Measurements from ENCODE around the gene EVA1C. TPM values are rescaled to one million over a fixed set of nuclear protein-coding genes. Genes with fewer than 3 reads are reported as not detected.

EVA1C gene
- total RNA-seq, 2 experiments from 2014 or later, result 11.1 to 13.7 TPM

DNA sequence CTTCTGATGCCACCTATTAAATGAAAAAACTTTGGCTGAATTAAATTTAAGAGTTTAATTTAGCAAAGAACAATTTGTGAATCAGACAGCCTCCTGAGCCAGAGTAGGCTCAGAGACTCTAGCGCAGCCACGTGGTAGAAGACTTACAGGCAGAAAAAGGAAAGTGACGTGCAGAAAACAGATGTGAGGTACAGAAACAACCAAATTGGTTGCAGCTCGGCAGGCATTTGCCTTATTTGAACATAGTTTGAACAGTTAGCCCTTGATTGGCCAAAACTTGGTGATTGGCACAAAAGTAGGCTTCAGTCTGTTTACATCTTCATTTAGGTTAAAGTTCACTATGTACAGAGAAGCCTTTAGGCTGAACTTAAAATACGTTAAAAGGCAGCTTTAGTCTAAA is 149.9 kb downstream of the EVA1C start:
- CTCF ChIA-PET, result interaction anchor here (0.9 to 2.6 kb wide), 8 partner anchors 26 to 159 kb away, joined by 3 to 18 read pairs (median 3); no protein-coding TSS in a partner anchor
- intact Hi-C loops (cut with micrococcal nuclease), result no loop called here

DNA sequence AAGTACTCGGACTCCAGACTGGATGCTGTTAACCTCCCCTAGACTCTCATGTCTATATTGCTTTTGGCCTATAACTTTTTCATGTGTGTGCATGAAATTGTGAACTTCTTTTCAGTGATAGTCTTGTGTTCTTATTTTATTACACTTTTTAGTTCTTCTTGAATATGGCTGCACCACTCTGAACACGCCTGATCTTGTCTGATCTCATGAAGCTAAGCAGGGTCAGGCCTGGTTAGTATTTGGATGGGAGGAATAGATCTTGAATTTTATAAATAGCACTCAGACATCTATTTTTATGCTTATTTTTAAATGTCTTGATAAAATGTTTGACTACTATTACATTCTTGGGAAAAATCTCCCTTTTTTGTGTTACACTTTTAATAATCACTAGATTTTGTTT is 150.4 kb downstream of the EVA1C start:
- Mint-ChIP-seq H3K4me3 (no peak overlapping the region), H3K4me1 (ENCODE audit: low read depth) (peaks cover 10% of the 10 kb centered on the region), H3K9me3 (peaks cover 12% of the 10 kb centered on the region), H3K27ac (peak overlapping the region; percentile 26), H3K27me3 (no peaks in the 10 kb centered on the region), H3K36me3 (ENCODE audit: low read depth) (peaks cover 9% of the 10 kb centered on the region)
- DNase-seq (no peak), ATAC-seq (peak; percentile 38)
- TF ChIP-seq, protein P1, sequence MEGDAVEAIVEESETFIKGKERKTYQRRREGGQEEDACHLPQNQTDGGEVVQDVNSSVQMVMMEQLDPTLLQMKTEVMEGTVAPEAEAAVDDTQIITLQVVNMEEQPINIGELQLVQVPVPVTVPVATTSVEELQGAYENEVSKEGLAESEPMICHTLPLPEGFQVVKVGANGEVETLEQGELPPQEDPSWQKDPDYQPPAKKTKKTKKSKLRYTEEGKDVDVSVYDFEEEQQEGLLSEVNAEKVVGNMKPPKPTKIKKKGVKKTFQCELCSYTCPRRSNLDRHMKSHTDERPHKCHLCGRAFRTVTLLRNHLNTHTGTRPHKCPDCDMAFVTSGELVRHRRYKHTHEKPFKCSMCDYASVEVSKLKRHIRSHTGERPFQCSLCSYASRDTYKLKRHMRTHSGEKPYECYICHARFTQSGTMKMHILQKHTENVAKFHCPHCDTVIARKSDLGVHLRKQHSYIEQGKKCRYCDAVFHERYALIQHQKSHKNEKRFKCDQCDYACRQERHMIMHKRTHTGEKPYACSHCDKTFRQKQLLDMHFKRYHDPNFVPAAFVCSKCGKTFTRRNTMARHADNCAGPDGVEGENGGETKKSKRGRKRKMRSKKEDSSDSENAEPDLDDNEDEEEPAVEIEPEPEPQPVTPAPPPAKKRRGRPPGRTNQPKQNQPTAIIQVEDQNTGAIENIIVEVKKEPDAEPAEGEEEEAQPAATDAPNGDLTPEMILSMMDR (IDR thresholded peaks at IDR 0.05), result no peak
- CTCF ChIA-PET, result interaction anchor here (0.9 to 2.6 kb wide), 7 partner anchors 25 to 160 kb away, joined by 3 to 18 read pairs (median 3); no protein-coding TSS in a partner anchor
- intact Hi-C loops (cut with micrococcal nuclease), result no loop called here
- POLR2A ChIA-PET, result interaction anchor here (0.7 kb wide), 1 partner anchor 150 kb away, joined by 3 read pairs; the partner anchor contains the start of gene EVA1C

More for the DNA sequence above, 149.9 kb downstream of the EVA1C start:
- H3K4me1 Mint-ChIP-seq (ENCODE audit: low read depth), result peaks cover 10% of the 10 kb centered on the region
- H3K27me3 Mint-ChIP-seq, result no peaks in the 10 kb centered on the region
- TF ChIP-seq, protein P1 (IDR thresholded peaks at IDR 0.05), result no peak
- H3K4me3 Mint-ChIP-seq, result no peak overlapping the region
- H3K36me3 Mint-ChIP-seq (ENCODE audit: low read depth), result peaks cover 9% of the 10 kb centered on the region
- H3K9me3 Mint-ChIP-seq, result peaks cover 12% of the 10 kb centered on the region
- ATAC-seq (peak; percentile 88), DNase-seq (peak; percentile 68)
- POLR2A ChIA-PET, result interaction anchor here (0.7 kb wide), 1 partner anchor 150 kb away, joined by 3 read pairs; the partner anchor contains the start of gene EVA1C
- H3K27ac Mint-ChIP-seq, result peak overlapping the region; percentile 27

Other genes starting within 250 kb of the EVA1C start
- gene MIS18A, start 133.7 kb upstream of the EVA1C start, total RNA-seq, result 10 to 100 TPM; 34.6 to 35.1 TPM
- not detected for gene MRAP, start 113.9 kb upstream of the EVA1C start, total RNA-seq
- 10 to 100 TPM; 30.9 to 31.8 TPM for gene URB1, start 19.7 kb upstream of the EVA1C start, total RNA-seq
- under 1 TPM; 0.31 to 0.63 TPM for gene TCP10L, start 172.8 kb downstream of the EVA1C start, total RNA-seq
- gene CFAP298, start 199.7 kb downstream of the EVA1C start, total RNA-seq, result 10 to 100 TPM; 36.2 to 39.5 TPM

Data from activated CD8-positive, alpha-beta T cell treated with anti-CD3 and anti-CD28 coated beads for 36 hours (primary cell).